AG04450 (cell line): ENCODE data around the gene TMCC2. TPM values are rescaled to one million over a fixed set of nuclear protein-coding genes. Genes with fewer than 3 reads are reported as not detected.

Experiments used
- CTCF ChIA-PET: fragments of 300-600, 350-600 bp; formaldehyde crosslinking; extraction: SDS; loops from one replicate; lab custom pipeline; 2022; ENCODE audit warnings: antibody characterized with exemption, inconsistent platforms; lab: Charles Lee
- POLR2A ChIA-PET: fragments of 350-600 bp; formaldehyde crosslinking; extraction: SDS; loops from one replicate; lab custom pipeline; 2021; ENCODE audit warnings: antibody characterized with exemption, inconsistent platforms; lab: Yijun Ruan, JAX
- DNase-seq: peaks from one replicate; pipeline ENCODE4 v3.0.0-alpha.2; 2011; ENCODE audit warnings: low read depth, low spot score
- H3K27ac ChIP-seq: one replicate; pipeline ENCODE4 v1.5.1; 2012; ENCODE audit warnings: low read depth, low read length, control low read depth
- H3K27me3 ChIP-seq: one replicate; pipeline ENCODE4 v1.6.0; 2012; ENCODE audit warnings: low read length; ENCODE audit not compliant: control insufficient read depth, insufficient read depth
- H3K4me3 ChIP-seq: 2 replicates; pipeline ENCODE4 v1.5.1; 2011; ENCODE audit warnings: mild to moderate bottlenecking, low read depth, low read length, control low read depth
- H3K9me3 ChIP-seq: 2 replicates; pipeline ENCODE4 v1.5.1; 2012; ENCODE audit warnings: low read length; ENCODE audit not compliant: control insufficient read depth, insufficient read depth
- CTCF ChIP-seq: IDR thresholded peaks from 2 replicates; pipeline ENCODE4 v1.5.1; 2011; ENCODE audit warnings: low read depth, low read length, control low read depth, inconsistent platforms
- polyA plus RNA-seq: library from polyadenylated mRNA; depleted of rRNA; stranded (reverse); fragments of >200 nt; gene quantifications from 2 replicates; pipeline ENCODE4 v1.2.3, GENCODE V29; 2011

The TMCC2 gene
- polyA plus RNA-seq, 1 experiment = 2.3 TPM

- ChIA-PET POLR2A (no interaction called here), CTCF (interaction anchor here (1.0 kb wide), 1 partner anchor 88 kb away, joined by 3 read pairs; no protein-coding TSS in a partner anchor)
- Histone ChIP-seq H3K27ac (peak within 1 kb of the TSS; percentile 80), H3K4me3 (peak within 1 kb of the TSS; percentile 88), H3K9me3 (no peaks in the 10 kb centered on the region; the same call in 1 of the 2 replicates), H3K27me3 (no peaks in the 10 kb centered on the region)
- DNase-seq = peak; percentile 91
- TF ChIP-seq CTCF = peak; percentile 30; the same call in 1 of the 2 replicates
These were observed 16.4 kb upstream of the TMCC2 start, which contains the start of gene DSTYK for GRCh38 chr1:205211169-205211838. TSS of gene DSTYK (minus strand) at chr1:205211702. CDS start at chr1:205211535, 167 bp downstream.

- H3K27ac ChIP-seq = no peak overlapping the region
- CTCF ChIA-PET = interaction anchor here (1.0 kb wide), 1 partner anchor 89 kb away, joined by 3 read pairs; no protein-coding TSS in a partner anchor
These were observed 15.8 kb upstream of the TMCC2 start for GRCh38 chr1:205211839-205212536.

GRCh38 chr1:205214756-205215155 is 13.0 kb upstream of the TMCC2 start:
- ChIA-PET CTCF (no interaction called here), POLR2A (no interaction called here)
- no peak for DNase-seq
- no peak for TF ChIP-seq CTCF
- Histone ChIP-seq H3K4me3 (no peak overlapping the region), H3K27ac (no peak overlapping the region), H3K9me3 (no peaks in the 10 kb centered on the region; the same call in 1 of the 2 replicates), H3K27me3 (no peaks in the 10 kb centered on the region)

More at GRCh38 chr1:205211839-205212536, 15.8 kb upstream of the TMCC2 start:
- Histone ChIP-seq H3K4me3 (peak overlapping the region; percentile 88), H3K27me3 (no peaks in the 10 kb centered on the region), H3K9me3 (no peaks in the 10 kb centered on the region; the same call in 1 of the 2 replicates)
- TF ChIP-seq CTCF = no peak
- DNase-seq = no peak
- POLR2A ChIA-PET = no interaction called here

GRCh38 chr1:205216588-205216987 is 11.2 kb upstream of the TMCC2 start:
- no peak for DNase-seq
- CTCF ChIA-PET = interaction anchor here (0.6 kb wide), 1 partner anchor 703 kb away, joined by 4 read pairs; no protein-coding TSS in a partner anchor
- Histone ChIP-seq H3K4me3 (no peak overlapping the region), H3K27ac (no peak overlapping the region), H3K9me3 (no peaks in the 10 kb centered on the region), H3K27me3 (no peaks in the 10 kb centered on the region)
- POLR2A ChIA-PET = no interaction called here
- TF ChIP-seq CTCF = no peak
